ENCODE data around the gene PDIA5.

The PDIA5 gene

DNA sequence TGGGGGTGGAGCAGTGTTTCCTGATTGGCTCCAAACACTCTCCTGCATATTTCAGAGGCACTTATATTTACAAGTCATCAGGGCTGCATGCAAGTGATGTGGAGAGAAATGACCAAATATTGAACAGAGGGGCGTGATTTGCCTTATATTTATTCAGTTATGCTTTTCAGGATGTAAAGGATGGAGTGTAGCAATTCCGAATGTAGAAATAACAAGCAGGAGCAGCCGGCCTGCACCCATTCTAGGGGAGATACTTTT lies 19.8 kb upstream of the PDIA5 start:
- TF ChIP-seq, protein P1, sequence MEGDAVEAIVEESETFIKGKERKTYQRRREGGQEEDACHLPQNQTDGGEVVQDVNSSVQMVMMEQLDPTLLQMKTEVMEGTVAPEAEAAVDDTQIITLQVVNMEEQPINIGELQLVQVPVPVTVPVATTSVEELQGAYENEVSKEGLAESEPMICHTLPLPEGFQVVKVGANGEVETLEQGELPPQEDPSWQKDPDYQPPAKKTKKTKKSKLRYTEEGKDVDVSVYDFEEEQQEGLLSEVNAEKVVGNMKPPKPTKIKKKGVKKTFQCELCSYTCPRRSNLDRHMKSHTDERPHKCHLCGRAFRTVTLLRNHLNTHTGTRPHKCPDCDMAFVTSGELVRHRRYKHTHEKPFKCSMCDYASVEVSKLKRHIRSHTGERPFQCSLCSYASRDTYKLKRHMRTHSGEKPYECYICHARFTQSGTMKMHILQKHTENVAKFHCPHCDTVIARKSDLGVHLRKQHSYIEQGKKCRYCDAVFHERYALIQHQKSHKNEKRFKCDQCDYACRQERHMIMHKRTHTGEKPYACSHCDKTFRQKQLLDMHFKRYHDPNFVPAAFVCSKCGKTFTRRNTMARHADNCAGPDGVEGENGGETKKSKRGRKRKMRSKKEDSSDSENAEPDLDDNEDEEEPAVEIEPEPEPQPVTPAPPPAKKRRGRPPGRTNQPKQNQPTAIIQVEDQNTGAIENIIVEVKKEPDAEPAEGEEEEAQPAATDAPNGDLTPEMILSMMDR (conservative IDR thresholded peaks at IDR 0.05; ENCODE audit: low read depth, low read length) = no peak

DNA sequence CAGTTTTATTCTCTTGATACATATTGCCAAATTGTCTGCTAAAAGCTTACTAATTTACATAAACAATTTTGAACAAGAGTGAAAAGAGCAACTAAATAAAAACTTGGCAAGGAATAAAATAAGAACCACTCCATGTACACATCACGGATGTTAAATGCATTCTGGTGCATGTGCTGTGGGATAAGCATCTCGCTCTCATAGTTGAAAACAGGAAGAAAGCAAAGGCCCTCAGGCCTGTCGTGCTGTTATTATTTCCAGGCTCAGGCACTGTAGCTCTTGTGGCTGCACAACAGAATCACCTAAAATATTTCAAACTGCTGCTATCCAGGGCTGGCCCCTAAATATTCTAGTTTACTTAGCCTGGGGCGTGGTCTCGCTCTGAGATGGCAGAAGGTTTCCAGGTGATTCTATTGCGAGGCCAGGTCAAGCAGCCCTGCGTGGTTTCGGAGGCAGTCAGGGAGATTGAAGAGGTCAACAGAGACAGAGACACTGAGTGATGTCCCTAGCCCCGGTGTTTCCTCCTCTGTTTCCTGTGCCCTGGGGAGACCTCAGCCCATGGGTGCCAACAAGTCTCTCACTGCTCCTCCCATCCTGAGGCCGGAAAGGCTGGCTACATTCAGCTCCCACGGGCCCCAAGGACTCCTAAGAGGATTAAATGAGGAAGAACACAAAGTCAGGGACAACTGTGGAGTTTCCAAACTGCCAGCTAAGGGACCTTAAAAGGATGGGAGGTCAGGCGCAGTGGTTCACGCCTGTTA lies 18.2 kb upstream of the PDIA5 start:
- TF ChIP-seq, protein P1 (conservative IDR thresholded peaks at IDR 0.05; ENCODE audit: low read depth, low read length) = no peak
- no peak overlapping the region for H3K4me2 ChIP-seq
- H2AFZ ChIP-seq (ENCODE audit: low read depth) = no peak overlapping the region
- no peak overlapping the region for H3K27ac ChIP-seq
- no peaks in the 10 kb centered on the region for H3K4me1 ChIP-seq (ENCODE audit: low read depth, poor library complexity, severe bottlenecking)
- no peaks in the 10 kb centered on the region for H3K79me2 ChIP-seq (ENCODE audit: insufficient read depth, low read depth)
- no peaks in the 10 kb centered on the region for H4K20me1 ChIP-seq (ENCODE audit: insufficient read depth)
- no peaks in the 10 kb centered on the region for H3K27me3 ChIP-seq (ENCODE audit: insufficient read depth, low read depth)
- H3K9ac ChIP-seq = no peak overlapping the region
- no peaks in the 10 kb centered on the region for H3K36me3 ChIP-seq (ENCODE audit: insufficient read depth)
- no peak overlapping the region for H3K4me3 ChIP-seq (IDR thresholded peaks at IDR 0.05; ENCODE audit: insufficient read depth, low read depth, low read length)

More for the DNA sequence above, 19.8 kb upstream of the PDIA5 start:
- no peak overlapping the region for H3K4me3 ChIP-seq (IDR thresholded peaks at IDR 0.05; ENCODE audit: insufficient read depth, low read depth, low read length)
- H3K4me2 ChIP-seq = no peak overlapping the region
- H2AFZ ChIP-seq (ENCODE audit: low read depth) = no peak overlapping the region
- no peaks in the 10 kb centered on the region for H3K27me3 ChIP-seq (ENCODE audit: insufficient read depth, low read depth)
- H3K36me3 ChIP-seq (ENCODE audit: insufficient read depth) = no peaks in the 10 kb centered on the region
- no peaks in the 10 kb centered on the region for H3K4me1 ChIP-seq (ENCODE audit: low read depth, poor library complexity, severe bottlenecking)
- no peak overlapping the region for H3K9ac ChIP-seq
- no peak overlapping the region for H3K27ac ChIP-seq
- no peaks in the 10 kb centered on the region for H4K20me1 ChIP-seq (ENCODE audit: insufficient read depth)
- no peaks in the 10 kb centered on the region for H3K79me2 ChIP-seq (ENCODE audit: insufficient read depth, low read depth)

DNA sequence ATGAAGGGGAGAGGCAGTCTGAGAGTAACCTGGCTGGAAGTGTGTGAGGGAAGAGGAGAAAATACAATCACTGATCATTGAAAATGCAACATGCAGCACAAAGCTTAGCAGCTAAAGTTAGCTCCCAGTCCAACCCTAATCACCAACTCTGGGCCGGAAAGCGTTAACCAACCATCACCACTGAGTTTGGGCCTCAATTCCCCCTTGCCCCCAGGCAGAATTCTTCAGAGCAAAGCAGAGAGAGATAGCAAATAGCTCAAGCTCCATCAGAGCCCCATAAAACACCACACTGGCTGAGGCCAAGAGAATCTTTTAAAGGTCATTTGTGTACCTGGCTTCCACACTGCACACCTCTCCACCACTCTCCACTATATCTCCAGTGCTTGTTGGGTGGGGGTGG lies 16.2 kb upstream of the PDIA5 start:
- no peaks in the 10 kb centered on the region for H3K79me2 ChIP-seq (ENCODE audit: insufficient read depth, low read depth)
- no peaks in the 10 kb centered on the region for H3K36me3 ChIP-seq (ENCODE audit: insufficient read depth)
- H3K9ac ChIP-seq = no peak overlapping the region
- H3K4me3 ChIP-seq (IDR thresholded peaks at IDR 0.05; ENCODE audit: insufficient read depth, low read depth, low read length) = no peak overlapping the region
- no peaks in the 10 kb centered on the region for H4K20me1 ChIP-seq (ENCODE audit: insufficient read depth)
- H3K4me1 ChIP-seq (ENCODE audit: low read depth, poor library complexity, severe bottlenecking) = no peaks in the 10 kb centered on the region
- no peak overlapping the region for H3K27ac ChIP-seq
- no peaks in the 10 kb centered on the region for H3K27me3 ChIP-seq (ENCODE audit: insufficient read depth, low read depth)
- no peak overlapping the region for H2AFZ ChIP-seq (ENCODE audit: low read depth)
- TF ChIP-seq, protein P1 (conservative IDR thresholded peaks at IDR 0.05; ENCODE audit: low read depth, low read length) = no peak
- H3K4me2 ChIP-seq = no peak overlapping the region

DNA sequence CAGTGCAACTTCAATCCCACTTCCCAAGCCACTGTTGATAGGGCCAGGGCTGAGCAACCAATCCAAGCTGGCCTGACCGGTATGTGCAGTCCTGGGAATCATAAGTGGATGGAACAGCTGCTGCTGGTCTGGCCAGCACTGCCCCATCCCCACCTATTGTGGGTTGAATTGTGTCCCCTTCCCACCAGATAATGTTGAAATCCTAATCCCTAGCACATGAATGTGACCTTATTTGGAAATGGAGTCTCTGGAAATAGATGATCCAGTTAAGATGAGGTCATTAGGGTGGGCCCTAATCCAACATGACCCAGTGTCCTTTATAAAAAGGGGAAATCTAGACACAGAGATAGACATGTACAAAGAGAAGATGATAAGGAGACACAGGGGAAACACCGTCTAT lies 13.7 kb upstream of the PDIA5 start:
- H3K4me2 ChIP-seq = no peak overlapping the region
- TF ChIP-seq, protein P1 (conservative IDR thresholded peaks at IDR 0.05; ENCODE audit: low read depth, low read length) = no peak
- H3K36me3 ChIP-seq (ENCODE audit: insufficient read depth) = no peaks in the 10 kb centered on the region
- H3K9ac ChIP-seq = no peak overlapping the region
- H4K20me1 ChIP-seq (ENCODE audit: insufficient read depth) = no peaks in the 10 kb centered on the region
- no peaks in the 10 kb centered on the region for H3K4me1 ChIP-seq (ENCODE audit: low read depth, poor library complexity, severe bottlenecking)
- H2AFZ ChIP-seq (ENCODE audit: low read depth) = no peak overlapping the region
- no peak overlapping the region for H3K27ac ChIP-seq
- H3K27me3 ChIP-seq (ENCODE audit: insufficient read depth, low read depth) = no peaks in the 10 kb centered on the region
- H3K4me3 ChIP-seq (IDR thresholded peaks at IDR 0.05; ENCODE audit: insufficient read depth, low read depth, low read length) = no peak overlapping the region
- no peaks in the 10 kb centered on the region for H3K79me2 ChIP-seq (ENCODE audit: insufficient read depth, low read depth)

Measured in KMS-11 (cell line).